SK-N-SH treated with all-trans-retinoic acid at 6 μM for 48 hours (cell line): ENCODE results near the gene SEL1L3.

Experiments
- ARNTL ChIP-seq: fragments of 450-650 bp; formaldehyde crosslinking; IDR thresholded peaks from 2 replicates; pipeline ENCODE4 v1.5.0; 2020; ENCODE audit warnings: low read depth, mild to moderate bottlenecking, moderate library complexity, borderline replicate concordance
- BACH2 ChIP-seq: fragments of 250-450 bp; sonication (Bioruptor Pico); IDR thresholded peaks from 2 replicates; pipeline ENCODE4 v1.9.0; 2021; ENCODE audit warnings: mild to moderate bottlenecking, borderline replicate concordance
- CREB5 ChIP-seq: fragments of 250-450 bp; sonication (Bioruptor Pico); IDR thresholded peaks from 2 replicates; pipeline ENCODE4 v1.5.1; 2020; ENCODE audit warnings: low read depth, mild to moderate bottlenecking, moderate library complexity
- GLIS3 ChIP-seq: fragments of 250-450 bp; sonication (Bioruptor Pico); IDR thresholded peaks from 2 replicates; pipeline ENCODE4 v1.5.0; 2020; ENCODE audit warnings: mild to moderate bottlenecking, moderate library complexity
- PATZ1 ChIP-seq: fragments of 250-450 bp; sonication (Bioruptor Pico); IDR thresholded peaks from 2 replicates; pipeline ENCODE4 v1.8.0; 2020; ENCODE audit warnings: mild to moderate bottlenecking, moderate library complexity, borderline replicate concordance
- RARB ChIP-seq: fragments of 250-450 bp; sonication (Bioruptor Pico); IDR thresholded peaks from 2 replicates; pipeline ENCODE4 v1.8.0; 2021; ENCODE audit warnings: mild to moderate bottlenecking, moderate library complexity
- TCF4 ChIP-seq: fragments of 250-450 bp; sonication (Bioruptor Pico); IDR thresholded peaks from 2 replicates; pipeline ENCODE4 v1.8.0; 2021; ENCODE audit warnings: mild to moderate bottlenecking, moderate library complexity, borderline replicate concordance
- ZFP30 ChIP-seq: fragments of 450-650 bp; formaldehyde crosslinking; IDR thresholded peaks from 2 replicates; pipeline ENCODE4 v1.5.0; 2022; ENCODE audit warnings: mild to moderate bottlenecking, moderate library complexity
- ZNF70 ChIP-seq: fragments of 450-650 bp; formaldehyde crosslinking; IDR thresholded peaks from 2 replicates; pipeline ENCODE4 v1.5.0; 2020; ENCODE audit warnings: mild to moderate bottlenecking, moderate library complexity
- ZNF8 ChIP-seq: fragments of 450-650 bp; formaldehyde crosslinking; IDR thresholded peaks from 2 replicates; pipeline ENCODE4 v1.5.0; 2020; ENCODE audit warnings: mild to moderate bottlenecking, moderate library complexity

- TF ChIP-seq ZNF70 (CRISPR knock-in tag) (no peak), PATZ1 (no peak), ZFP30 (CRISPR knock-in tag) (no peak), BACH2 (no peak), TCF4 (CRISPR knock-in tag) (no peak), GLIS3 (CRISPR knock-in tag) (no peak), ARNTL (CRISPR knock-in tag) (no peak), ZNF8 (CRISPR knock-in tag) (no peak), CREB5 (CRISPR knock-in tag) (no peak), RARB (CRISPR knock-in tag) (no peak)
Observed at GRCh38 chr4:25767877-25768725, 94.7 kb downstream of the SEL1L3 start.
